NCI-H2081 treated with DMSO at 0.1 percent for 48 hours (cell line): ENCODE data around the gene SEC11A.
A peak's percentile ranks its signal among the peaks of the same experiment; 100 is the strongest.
"Not testable (repeated sequence)": the region's sequence is repeated elsewhere in the genome, so short reads cannot be mapped to it uniquely, and the experiment has no call there.

ENCODE experiments used
- DNase-seq: peaks from one replicate; lab custom pipeline; 2025; lab: John Stamatoyannopoulos, UW

SEC11A gene

DNA sequence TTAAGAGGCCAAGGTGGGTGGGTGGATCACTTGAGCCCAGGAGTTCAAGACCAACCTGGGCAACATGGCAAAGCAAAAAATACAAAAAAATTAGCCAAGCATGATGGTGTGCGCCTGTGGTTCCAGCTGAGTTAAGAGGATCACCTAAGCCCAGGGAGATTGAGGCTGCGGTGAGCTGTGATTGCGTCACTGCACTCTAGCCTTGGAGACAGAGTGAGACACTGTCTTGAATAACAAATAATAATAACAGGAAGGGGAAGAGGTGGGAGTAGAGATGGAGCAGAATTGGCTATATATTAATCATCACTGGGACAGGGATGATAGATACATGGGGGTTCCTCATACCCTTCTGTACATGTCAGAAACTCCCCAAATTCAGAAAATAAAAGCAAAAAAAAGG is 34.1 kb downstream of the SEC11A start:
- DNase-seq, result no peak

DNA sequence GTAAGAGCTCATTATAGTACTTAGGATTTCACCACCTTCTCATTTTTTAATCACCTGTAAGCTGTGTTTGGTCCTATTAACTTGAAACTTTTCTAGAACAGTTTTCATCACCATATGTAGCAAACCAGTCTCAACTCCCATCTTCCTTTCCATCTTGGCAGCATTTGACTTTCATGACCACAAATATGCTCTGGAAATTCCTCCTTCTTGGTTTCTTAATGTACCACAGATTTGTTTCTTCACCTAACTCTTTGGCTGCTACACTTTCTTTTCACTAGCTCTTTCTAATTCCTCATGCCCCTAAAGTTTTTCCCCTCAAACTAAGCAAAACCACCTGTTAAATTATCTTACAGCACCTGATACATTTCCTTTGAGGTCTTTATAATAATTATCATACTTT is 44.7 kb downstream of the SEC11A start:
- no peak for DNase-seq

DNA sequence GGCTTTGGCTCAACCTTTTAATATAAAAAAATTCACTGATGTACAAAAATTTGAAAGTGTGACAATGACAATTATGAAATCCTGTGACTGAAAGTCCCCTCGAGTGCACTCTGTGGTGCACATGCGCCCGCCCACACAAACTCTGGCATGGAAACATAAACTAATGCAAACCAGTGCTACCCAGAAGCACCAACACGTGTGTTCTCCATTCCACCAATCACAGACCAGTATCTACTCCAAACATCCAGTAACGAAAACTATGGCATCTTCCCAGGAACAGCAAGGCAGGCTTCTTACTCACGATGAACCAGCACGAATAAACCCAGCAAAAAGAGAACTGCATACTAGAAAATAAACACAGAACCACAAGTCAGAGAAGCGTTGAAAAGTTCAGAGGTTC is 46.2 kb downstream of the SEC11A start:
- DNase-seq, result no peak

DNA sequence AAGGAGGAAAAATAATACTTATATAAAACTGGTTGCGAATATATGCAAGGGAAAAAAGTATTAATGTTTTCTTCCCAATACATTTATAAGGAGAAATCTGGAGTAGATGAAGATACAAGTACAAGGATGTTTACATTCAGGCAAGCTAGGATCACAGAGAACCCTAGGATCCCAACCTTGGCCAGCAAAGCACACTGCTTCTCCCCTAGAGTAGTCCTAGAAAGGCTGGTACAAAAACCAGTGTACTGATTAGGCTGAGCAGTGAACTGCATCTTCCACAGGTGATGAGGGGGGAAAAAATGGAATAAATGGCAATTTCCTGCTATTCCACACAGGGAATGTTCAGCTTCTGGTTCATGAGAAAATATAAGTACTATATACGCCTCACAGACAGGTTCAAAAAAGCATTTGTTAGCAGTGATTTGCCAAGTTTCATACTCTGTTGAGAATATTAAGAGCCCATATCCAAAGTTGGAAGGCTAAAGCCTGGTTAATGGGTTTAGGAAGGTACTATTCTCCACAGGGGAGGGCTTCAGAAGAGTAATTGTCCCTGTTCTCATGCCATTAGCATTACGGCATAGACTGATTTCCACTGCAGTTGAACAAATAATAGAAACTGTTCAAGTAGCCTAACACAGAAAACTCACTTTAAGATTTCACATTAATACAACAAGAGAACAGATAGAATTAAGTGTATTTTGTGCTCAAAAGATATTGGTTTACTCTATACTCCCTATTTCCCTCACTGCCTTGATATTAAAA is 47.5 kb downstream of the SEC11A start:
- no peak for DNase-seq

DNA sequence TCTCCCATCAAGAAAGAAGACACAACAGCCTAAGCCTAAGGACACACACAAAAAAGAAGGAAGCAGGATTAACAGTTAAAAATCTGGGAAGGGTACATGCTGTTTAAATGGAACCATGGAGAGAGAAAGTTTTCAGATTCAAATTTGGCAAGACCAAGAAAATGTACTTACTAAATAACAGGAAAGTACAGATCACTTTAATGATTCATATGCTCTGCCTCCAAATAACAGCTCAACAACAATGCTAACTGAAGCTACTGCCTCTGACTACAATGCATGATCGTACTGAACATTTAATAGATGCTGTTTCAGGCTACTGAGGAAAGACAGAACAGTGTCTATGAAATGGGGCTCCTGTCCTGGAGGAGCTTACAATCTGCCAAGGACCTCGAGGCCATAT is 49.6 kb downstream of the SEC11A start:
- DNase-seq, result no peak

DNA sequence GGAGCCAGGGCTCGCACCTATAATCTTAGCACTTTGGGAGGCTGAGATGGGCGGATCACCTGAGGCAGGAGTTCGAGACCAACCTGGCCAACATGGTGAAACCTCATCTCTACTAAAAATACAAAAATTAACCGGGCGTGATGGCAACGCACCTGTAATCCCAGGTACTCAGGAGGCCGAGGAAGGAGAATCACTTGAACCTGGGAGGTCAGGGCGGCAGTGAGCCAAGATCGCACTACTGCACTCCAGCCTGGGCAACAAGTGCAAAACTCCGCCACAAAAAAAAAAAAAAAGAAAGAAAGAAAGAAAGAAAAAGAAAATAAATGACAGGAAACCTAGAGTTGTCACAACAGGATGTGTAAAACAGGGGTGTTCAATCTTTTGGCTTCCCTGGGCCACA is 54.9 kb downstream of the SEC11A start:
- DNase-seq, result no peak

DNA sequence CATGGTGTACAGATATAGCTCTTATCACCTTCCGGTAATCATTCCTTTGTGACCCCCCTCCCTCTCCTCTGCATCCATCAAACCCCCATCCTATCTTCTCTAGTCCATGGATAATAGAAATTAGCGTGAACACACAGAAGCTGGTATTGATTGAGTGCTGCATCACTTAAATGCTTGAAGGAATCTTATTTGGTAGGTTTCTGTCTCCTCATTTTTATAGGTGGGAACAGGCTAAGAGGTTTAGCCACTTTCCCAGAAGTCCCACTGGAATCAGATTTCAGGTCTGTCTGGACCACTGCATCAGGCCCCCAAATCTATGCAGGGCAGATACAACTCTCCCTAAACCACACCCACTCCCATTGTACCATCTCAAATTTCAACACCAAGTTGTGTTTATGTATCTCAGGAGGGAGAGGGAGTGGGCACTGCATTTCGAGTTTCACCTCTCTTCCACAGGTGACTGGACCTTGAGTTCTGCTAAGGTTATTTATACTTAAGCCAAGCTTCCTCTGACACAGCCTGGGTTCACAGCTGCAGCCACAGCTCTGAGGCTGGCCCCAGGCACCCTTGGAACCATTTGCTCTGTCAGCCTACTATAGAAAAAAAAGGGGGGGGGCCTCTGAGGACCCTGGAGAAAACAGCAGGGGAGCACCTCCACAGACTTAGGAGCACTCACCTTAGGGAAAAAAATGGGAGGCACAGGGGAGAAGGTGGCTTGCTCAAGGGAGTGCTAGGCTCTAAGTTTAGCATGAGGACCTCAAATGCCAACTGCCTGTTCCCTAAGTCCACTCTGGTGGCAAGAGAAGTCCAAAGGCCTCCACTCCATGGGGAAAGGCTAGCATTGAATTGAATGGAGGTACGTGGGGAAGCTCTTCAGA is 55.8 kb downstream of the SEC11A start:
- no peak for DNase-seq

DNA sequence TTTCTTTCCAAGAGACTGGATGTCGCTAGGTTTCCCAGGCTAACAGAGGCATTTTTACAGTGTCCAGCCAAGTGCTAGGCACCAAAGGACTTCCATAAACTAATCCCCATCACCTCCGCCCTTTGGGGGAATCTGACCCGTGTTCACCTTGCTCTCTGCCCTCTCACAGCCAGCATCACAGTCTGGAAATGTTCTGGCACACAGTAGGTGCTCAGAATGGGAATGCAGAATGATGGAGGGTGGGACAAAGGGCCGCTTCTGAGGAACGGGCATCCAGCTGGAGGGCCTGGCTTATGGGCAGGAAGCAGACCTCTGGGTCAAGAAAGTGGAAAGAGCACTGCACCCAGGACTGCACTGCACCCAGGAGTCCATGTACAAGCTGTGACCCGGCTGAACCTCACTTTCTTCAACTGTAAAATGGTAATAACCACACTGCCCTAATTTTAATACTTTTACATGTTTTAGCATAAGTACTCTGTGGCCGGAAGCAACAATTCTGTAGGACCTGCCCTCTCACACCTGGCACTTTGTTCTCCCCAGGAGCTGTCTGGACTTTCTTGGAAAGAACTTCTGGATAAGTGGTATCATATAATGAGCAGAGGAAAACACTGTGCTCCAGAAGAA is 57.0 kb downstream of the SEC11A start:
- DNase-seq, result no peak

DNA sequence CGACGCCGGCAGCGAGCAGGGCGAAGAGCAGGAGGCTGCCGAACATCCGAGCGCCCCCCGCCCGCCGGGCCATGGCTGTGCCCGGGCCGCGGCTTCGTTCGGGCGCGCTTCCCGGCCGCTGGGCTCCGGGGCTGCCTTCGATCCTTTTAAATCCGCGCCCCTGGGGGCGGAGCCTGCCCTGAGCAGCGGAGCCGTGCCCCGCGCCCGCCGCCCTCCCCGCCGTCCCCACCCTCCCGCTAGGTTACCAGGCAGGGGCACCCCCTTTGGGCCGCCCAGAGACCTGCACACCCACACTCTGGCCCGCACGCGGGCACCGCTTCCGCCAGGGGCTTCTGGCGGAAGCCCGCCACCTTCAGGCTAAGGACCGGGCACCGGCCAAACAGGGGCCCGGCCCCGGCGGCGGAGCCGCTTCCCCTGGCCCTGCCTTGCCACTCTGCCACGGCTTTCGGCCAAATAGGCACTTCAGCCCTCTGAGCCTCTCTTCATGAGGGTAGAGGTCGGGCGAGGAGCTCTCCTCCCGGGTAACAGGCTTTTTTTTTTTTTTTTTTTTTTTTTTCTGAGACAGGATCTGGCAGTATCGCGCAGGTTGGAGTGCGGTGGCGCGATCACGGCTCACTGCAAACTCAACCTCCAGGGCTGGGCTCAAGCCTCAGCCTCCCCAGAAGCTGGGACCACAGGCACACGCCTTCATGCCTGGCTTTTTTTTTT is 57.7 kb downstream of the SEC11A start, which contains the start of gene NMB:
NMB (minus strand) TSS at position 120 of the 708 bp plus-strand sequence; CDS start at position 73, 47 bp downstream.
- peak; percentile 11 for DNase-seq

DNA sequence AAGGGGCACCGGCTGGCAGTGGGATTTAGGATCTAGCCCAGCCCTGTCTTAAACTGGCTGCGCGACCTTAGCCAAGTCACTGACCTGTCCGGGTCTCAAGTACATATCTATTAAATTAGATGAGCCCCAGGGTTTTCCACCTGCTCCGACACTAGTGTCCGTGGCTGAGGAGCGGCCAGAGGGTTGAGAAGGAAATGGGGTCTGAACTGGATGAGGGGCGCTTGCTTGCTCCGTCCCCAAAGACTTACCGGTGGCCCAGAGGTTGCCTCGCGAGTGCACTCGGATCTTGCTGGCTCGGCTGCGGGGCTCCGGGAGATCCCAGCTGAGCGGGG is 58.2 kb downstream of the SEC11A start:
- DNase-seq, result no peak

DNA sequence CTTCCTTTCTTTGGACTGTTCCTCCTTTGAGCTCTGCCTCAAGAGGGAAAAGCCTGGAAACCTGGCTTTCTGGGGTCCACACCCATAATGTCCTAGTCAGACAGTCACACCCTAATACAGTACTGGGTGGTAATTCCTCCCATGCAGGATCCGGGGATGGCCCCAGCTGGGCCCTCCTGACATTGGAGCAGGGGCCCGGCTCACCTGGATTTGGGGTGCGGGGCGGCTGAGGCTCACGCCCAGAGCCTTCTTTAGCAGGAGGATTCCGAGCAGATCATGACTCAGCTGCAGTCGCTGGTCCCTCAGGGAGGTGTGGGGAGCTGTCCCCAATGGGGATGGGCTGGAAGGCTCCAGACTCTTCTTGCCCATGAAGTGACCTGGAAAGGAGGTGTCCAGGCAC is 59.0 kb downstream of the SEC11A start:
- DNase-seq, result no peak

DNA sequence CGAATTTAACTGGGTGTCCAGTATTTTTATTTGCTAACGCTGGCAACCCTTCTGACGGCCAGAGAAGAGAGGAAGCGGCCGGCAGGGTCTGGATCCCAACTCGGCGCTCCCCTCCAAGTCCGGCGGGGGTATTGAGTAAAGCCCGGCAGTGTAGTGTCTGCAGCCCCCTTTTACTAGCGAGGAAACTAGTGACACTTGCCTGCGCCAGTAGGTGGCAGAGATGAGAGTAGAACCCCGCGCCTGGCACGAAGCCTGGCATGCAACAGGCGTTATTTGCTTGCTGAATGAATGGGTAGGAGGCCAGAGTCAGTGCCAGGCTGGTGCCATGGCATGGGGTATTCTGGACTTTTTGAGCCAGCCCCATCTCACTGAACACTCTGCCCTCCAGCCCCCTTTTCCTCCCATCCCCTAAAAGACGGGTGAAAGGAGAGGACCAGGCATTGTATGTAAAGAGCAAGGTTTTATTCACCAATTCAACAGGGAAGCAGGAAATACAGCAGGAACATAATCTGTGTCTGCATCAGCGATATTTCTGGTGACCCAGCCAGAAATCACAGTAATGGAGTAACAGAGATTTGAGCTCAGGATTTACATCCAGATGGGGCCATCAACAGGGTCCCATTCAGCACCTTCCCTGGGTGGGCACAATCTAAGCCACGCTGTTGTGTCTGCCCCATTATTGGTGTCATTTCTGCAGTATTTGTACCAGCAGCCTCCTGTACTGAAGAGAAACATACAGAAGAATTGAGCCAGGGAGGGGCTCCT is 61.1 kb downstream of the SEC11A start:
- DNase-seq, result peak; percentile 51

DNA sequence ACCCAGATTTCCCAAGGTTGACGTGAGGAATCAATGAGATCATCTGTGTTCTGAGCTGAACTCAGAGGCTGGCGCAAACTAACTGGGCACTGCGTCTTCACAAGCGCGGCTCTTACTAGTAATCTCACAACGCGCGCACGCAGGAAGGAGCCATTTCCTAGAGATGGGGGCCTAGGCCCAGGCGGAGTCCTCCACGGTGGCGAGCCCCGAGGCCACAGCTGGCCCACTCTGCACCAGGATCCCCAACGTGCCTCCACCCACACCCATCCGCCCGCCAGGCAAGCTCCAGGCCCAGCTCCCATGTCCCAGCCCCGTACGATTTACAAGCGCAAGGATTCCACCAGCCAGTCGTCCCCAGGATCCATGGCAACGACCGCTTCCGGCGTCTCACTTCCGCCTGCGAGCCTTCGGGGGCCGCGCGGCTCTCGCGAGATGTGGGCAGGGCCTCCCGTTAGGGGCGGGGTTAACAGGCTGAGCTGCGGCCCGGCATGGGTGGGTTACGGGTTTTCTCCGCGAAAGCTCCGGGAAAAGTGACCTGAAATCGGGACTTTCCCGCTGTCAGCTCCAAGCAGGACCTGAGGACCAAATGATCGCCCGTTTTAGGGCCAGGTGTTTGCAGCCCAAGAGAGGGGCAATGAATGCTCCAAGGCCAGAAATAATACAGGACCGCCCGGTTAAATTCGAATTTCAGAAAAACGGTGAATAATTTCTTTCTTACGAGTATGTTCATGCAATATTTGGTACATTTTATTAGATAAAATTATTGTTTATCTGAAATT is 61.8 kb downstream of the SEC11A start, which contains the start of gene WDR73:
WDR73 (minus strand) TSS at position 374 of the 779 bp plus-strand sequence; CDS start at position 365, 9 bp downstream.
- peak; percentile 39 for DNase-seq

DNA sequence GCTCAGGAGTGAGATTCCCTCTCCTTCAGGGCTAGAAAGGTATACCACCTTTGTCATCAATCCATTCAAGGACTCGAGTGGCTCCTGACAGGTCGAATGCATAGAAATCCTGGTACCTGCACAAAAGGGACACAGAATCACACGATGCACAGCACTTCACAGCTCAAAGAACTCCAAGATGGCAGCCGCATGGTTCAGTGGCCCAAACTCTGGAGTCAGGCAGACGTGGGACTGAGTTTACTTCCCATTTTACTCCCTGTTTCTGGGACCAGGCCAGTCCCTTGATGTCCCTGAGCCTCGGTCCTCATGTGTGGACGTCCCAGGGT is 62.4 kb downstream of the SEC11A start:
- no peak for DNase-seq

DNA sequence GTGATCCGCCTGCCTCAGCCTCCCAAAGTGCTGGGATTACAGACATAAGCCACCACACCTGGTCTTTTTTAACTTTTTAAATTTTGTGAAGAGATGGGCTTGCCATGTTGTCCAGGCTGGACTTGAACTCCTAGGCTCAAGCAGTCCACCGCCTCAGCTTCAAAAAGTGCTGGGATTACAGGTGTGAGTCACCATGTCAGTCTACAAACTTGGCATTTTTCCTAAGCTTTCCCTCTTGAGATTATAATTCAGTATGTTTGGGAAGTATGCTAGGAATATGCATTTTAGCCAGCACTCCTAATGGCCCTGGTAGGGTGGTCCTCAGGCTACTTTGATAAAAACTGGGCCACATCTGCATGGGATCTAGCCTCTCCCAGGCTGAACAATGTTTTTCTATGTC is 66.2 kb downstream of the SEC11A start:
- DNase-seq, result no peak

DNA sequence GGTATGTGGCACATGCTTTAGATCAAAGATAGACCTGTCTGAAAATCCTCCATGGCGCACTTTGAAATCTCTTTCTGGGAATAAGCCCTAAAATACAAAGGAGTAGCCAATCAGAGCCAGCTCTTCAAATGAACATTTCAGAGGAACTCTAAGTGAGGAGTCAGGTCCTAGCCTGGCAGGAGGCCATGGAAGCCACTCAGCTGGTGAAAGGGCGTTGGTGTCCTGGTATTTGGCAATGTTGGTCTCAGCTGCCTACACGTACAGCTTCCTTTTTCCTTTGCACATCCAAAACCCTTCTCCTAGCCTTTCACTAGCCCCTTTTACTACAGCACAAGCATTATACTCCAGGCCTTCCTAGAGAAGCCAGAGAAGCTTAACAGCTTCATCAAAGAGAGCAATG is 67.4 kb downstream of the SEC11A start:
- DNase-seq, result no peak

DNA sequence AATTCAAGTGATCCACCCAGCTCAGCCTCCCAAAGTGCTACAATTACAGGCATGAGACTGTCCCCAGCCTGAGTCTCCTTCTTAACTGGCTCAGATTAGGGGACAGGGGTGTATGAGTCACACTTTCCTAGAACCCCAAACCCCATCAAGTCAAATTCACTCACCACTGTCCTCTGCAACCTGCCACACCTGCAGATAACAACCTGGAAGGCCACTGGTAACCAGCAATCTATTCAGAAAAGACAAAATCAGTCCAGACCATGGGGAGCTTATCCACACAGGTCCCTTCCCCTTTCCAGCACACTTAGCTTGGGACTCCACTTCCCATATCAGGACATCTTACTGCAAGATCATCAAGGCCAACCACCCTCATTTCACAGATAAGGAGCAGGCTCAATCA is 68.2 kb downstream of the SEC11A start:
- DNase-seq, result no peak

DNA sequence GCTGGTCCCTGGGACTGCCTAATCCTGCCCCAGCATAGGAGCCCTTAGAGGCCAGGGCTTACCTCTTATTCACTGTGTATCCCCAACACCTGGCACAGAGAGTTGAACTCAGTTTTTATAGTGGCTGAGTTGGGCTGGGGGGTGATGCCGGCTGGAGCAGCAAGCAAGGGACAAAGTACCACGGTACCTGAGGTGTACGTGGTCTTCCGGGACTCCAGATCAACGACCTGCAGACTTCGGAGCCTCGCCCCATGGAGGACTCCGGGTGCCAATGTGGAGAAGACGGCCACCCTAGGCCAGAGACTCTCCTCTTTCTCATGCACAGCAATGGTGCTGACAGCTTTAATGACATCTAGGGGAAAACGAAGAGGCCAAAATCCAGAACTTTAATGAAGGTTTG is 69.9 kb downstream of the SEC11A start:
- DNase-seq, result no peak

DNA sequence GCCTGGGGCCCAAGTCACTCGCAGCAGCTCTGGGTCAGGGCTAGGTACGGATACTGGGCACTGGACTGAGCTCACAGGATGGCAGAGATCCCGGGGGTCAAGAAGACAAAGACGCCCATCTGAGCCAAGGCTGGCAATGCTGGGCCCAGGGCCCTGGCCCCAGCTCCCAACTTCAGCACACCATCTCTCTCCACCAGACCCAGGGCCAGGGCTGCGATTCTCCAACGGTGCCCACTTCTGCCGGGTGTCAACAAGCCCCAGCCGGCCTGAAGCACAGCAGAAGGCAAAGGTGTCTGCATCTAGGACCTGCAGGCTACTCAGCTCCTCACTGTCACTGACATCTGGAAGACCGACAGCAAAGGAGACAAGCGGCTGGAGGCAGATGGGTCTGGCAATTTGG is 70.4 kb downstream of the SEC11A start:
- no peak for DNase-seq

DNA sequence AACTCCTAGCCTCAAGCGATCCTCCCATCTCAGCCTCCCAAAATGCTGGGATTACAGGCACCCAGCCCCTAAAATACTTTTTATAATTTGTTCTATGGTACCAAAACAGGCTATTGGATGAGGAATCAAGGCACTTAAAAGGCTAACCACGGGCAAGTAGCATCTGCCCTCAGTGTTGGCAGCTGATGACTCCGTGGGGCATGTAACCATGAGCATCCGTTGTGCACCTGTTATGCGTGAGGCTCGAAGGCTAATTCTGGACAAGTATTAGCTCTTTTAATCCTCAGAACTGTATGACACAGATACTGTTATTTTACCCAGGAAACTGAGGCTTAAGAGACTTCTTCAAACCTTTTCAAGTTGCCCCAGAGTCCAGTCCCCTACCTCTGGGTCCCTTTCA is 72.1 kb downstream of the SEC11A start:
- DNase-seq, result no peak

DNA sequence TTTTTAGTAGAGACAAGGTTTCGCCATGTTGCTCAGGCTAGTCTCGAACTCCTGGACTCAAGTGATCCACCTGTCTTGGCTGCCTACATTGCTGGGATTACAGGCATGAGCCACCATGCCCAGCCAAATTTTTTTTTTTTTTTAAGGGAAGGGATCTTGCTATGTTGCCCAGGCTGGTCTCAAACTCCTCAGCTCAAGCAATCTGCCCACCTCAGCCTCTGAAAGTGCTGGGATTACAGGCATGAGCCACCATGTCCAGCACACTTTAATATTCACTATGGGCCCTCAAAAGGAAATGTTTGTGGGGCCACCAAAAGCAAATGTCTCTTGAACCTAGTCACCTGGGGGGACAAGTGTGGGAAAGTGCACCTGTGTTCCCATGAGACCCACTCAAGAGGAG is 73.3 kb downstream of the SEC11A start:
- not testable (repeated sequence) for DNase-seq
